ENCODE measurements around the gene POLD1.
A peak's percentile ranks its signal among the peaks of the same experiment; 100 is the strongest.

Gene POLD1

GRCh38 chr19:50425581-50425980 lies 41.4 kb downstream of the POLD1 start:
- FAIRE-seq (no peak), DNase-seq (ENCODE audit: insufficient read length) (no peak)
- TF ChIP-seq POLR2AphosphoS5 (IDR thresholded peaks at IDR 0.05; ENCODE audit: low read depth, low read length) (no peak), POLR2A (IDR thresholded peaks at IDR 0.05; ENCODE audit: low read depth, low read length) (no peak), TAF1 (IDR thresholded peaks at IDR 0.05; ENCODE audit: borderline replicate concordance, low read depth, low read length) (no peak)

GRCh38 chr19:50427318-50427925 lies 43.3 kb downstream of the POLD1 start:
- no peak for FAIRE-seq
- no peak for DNase-seq (ENCODE audit: insufficient read length)
- TF ChIP-seq TAF1 (IDR thresholded peaks at IDR 0.05; ENCODE audit: borderline replicate concordance, low read depth, low read length) (no peak), POLR2AphosphoS5 (IDR thresholded peaks at IDR 0.05; ENCODE audit: low read depth, low read length) (no peak), POLR2A (IDR thresholded peaks at IDR 0.05; ENCODE audit: low read depth, low read length) (no peak)

DNA sequence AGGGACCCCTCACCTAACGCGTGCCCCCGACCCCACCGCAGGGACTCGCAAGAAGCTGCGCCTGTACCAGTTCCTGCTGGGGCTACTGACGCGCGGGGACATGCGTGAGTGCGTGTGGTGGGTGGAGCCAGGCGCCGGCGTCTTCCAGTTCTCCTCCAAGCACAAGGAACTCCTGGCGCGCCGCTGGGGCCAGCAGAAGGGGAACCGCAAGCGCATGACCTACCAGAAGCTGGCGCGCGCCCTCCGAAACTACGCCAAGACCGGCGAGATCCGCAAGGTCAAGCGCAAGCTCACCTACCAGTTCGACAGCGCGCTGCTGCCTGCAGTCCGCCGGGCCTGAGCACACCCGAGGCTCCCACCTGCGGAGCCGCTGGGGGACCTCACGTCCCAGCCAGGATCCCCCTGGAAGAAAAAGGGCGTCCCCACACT lies 43.9 kb downstream of the POLD1 start:
- DNase-seq (ENCODE audit: insufficient read length): no peak
- FAIRE-seq: no peak
- TF ChIP-seq POLR2A (IDR thresholded peaks at IDR 0.05; ENCODE audit: low read depth, low read length) (no peak), TAF1 (IDR thresholded peaks at IDR 0.05; ENCODE audit: borderline replicate concordance, low read depth, low read length) (no peak), POLR2AphosphoS5 (IDR thresholded peaks at IDR 0.05; ENCODE audit: low read depth, low read length) (no peak)

DNA sequence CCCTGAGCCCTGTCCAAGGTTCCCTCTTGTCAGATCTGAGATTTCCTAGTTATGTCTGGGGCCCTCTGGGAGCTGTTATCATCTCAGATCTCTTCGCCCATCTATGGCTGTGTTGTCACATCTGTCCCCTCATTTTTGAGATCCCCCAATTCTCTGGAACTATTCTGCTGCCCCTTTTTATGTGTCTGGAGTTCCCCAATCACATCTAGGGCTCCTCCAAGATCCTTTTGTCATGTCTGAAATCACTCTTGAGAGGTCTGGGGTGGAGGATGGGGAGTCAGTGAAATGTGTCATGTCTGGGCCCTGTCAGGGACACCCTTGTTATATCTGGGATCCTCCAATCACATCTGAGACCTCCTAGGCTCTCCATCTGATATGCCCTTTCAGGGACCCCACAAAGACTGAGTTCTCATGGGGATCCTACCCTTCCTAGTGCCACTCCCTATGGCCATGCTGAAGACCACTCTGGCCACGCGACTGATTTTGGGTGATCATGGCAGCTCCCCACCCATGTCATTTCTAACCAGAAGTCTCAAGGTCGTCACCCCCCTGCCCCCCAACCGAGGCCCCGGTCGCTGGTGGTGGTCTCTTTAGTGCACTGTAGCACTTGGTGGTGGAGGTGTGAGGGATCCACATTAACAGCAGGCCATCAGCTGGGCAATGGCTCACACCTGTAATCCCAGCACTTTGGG lies 44.8 kb downstream of the POLD1 start:
- DNase-seq (ENCODE audit: insufficient read length) (no peak), FAIRE-seq (no peak)
- TF ChIP-seq TAF1 (IDR thresholded peaks at IDR 0.05; ENCODE audit: borderline replicate concordance, low read depth, low read length) (no peak), POLR2A (IDR thresholded peaks at IDR 0.05; ENCODE audit: low read depth, low read length) (no peak), POLR2AphosphoS5 (IDR thresholded peaks at IDR 0.05; ENCODE audit: low read depth, low read length) (no peak)

DNA sequence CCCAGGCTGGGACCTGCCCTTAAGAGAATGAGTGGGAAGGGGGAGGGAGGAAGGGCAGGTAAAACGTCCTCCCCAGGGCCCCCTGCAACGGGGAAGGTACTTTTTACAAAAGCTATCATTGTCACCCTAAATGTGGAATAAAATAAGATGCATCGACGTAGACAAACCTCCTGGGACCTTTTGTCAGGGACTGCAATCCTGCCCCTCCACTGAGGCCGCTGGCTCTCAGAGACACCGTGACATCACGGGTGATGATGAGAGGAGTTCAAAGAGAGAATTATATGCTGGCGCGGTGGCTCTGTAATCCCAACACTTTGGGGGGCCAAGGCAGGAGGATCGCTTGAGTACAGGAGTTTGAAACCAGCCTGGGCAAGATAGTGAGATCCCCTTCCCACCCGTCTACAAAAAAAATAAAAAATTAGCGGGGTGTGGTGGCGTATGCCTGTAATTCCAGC lies 46.8 kb downstream of the POLD1 start:
- DNase-seq (ENCODE audit: insufficient read length): no peak
- FAIRE-seq: peak; percentile 54
- TF ChIP-seq POLR2AphosphoS5 (IDR thresholded peaks at IDR 0.05; ENCODE audit: low read depth, low read length): no peak

- peak; percentile 99 for FAIRE-seq
- TF ChIP-seq TAF1 (IDR thresholded peaks at IDR 0.05; ENCODE audit: borderline replicate concordance, low read depth, low read length): peak; percentile 55; the same call in 1 of the 2 replicates
- peak; percentile 37; the same call in 1 of the 2 replicates for TF ChIP-seq POLR2AphosphoS5 (IDR thresholded peaks at IDR 0.05; ENCODE audit: low read depth, low read length)
- TF ChIP-seq POLR2A (IDR thresholded peaks at IDR 0.05; ENCODE audit: low read depth, low read length): no peak; the same call in none of the 2 replicates
- DNase-seq (ENCODE audit: insufficient read length): peak; percentile 82
Measured at GRCh38 chr19:50431343-50432220, 47.4 kb downstream of the POLD1 start.

DNA sequence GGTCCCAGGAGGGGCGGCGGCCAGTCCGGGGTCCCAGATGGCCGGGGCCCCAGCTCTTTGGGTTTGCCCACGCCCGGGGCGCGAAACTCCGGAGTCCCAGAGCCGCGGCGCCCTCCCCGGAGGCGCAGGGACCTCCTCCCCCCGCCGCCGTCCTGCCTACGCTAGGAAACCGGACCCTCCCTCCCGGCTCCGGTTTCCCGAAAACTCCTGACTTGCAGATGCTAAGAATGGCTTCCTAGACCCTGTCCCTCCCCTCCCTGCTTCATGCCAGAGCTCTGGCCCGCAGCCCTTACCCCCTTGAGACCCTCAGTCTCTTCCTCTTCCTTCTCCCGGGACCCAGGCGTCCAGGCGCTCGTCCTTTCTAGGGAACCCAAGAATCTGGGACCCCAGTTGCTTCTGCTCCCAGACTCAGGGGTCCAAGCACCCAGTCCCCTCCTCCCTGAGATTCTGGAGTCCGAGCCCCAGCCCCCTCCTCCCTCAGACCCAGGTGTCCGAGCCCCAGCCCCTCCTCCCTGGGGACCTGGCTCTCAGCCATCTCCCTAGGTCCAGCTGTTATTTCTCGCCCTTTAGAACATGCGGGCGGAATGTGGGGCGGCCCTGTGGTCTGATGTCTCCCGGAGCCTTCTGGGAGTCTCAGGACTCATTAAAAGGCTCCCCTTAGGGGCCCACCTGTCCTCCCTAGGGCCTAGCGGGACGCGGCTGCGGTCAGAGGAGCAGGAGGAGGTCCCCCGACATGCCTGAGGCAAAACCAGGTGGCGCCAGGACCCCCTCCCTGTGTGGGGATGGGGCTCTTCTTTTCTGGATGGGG lies 48.3 kb downstream of the POLD1 start, which contains the start of gene MYBPC2:
MYBPC2 (plus strand) TSS at position 672 of the 808 bp plus-strand sequence; CDS start at position 734, 62 bp downstream.
- FAIRE-seq (no peak), DNase-seq (ENCODE audit: insufficient read length) (no peak)
- TF ChIP-seq TAF1 (IDR thresholded peaks at IDR 0.05; ENCODE audit: borderline replicate concordance, low read depth, low read length): no peak
- no peak; the same call in 1 of the 2 replicates for TF ChIP-seq POLR2A (IDR thresholded peaks at IDR 0.05; ENCODE audit: low read depth, low read length)
- TF ChIP-seq POLR2AphosphoS5 (IDR thresholded peaks at IDR 0.05; ENCODE audit: low read depth, low read length): no peak

DNA sequence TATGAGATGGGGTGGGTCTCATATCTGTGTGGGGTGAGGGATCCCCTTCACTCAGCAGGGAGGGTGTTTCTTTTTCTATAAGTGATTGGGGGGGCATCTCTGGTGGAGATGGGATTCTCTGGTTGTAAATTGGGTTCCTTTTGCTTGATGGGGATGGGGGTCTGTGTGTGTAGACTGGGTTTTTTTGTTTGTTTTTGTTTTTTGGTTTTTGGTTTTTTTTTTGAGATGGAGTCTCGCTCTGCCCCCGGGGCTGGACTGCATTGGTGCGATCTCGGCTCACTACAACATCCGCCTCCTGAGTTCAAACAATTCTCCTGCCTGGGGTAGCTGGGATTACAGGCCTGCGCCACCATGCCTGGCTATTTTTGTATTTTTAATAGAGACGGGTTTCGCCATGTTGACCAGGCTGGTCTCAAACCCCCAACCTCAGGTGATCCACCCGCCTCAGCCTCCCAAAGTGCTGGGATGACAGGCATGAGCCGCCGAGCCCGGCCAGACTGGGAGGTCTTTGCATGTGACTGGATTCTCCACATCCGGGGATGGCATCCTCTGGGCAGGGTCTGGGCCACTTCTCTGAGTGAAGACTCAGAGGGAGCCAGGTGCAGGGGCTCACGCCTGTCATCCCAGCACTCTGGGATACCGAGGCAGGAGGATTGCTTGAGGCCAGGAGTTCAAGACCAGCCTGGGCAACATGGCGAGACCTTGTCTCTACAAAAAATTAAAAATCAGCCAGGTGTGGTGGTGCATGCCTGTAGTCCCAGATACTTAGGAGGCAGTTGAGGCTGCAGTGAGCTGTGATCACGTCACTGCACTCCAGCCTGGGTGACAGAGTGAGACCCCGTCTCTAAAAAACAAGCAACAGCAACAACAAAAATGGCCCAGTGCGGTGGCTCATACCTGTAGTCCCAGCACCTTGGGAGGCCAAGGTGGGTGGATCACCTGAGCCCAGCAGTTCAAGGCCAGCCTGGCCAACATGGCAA lies 49.3 kb downstream of the POLD1 start:
- FAIRE-seq (no peak), DNase-seq (ENCODE audit: insufficient read length) (no peak)
- TF ChIP-seq POLR2A (IDR thresholded peaks at IDR 0.05; ENCODE audit: low read depth, low read length): no peak
- no peak for TF ChIP-seq TAF1 (IDR thresholded peaks at IDR 0.05; ENCODE audit: borderline replicate concordance, low read depth, low read length)
- TF ChIP-seq POLR2AphosphoS5 (IDR thresholded peaks at IDR 0.05; ENCODE audit: low read depth, low read length): no peak

DNA sequence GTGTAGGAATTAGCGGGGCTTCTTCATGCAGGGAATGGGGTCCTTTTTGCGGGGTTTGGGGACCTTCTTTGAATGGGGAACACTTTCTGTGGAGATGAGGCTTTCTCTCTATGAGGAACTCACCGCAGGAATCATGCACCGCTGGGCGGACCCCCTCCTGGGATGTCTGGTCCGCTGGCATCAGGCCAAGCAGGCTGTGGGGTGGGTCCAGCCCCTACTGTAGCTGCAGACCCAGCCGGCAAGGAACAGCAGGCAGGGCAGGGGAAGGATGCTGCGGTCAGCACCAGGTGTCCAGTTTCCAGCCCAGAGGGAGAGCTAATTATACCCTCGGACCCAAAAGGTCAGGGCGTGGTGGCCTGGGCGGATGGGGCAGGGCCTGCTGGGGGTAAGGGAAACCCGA lies 50.4 kb downstream of the POLD1 start:
- no peak for TF ChIP-seq POLR2A (IDR thresholded peaks at IDR 0.05; ENCODE audit: low read depth, low read length)
- FAIRE-seq (no peak), DNase-seq (ENCODE audit: insufficient read length) (no peak)

GRCh38 chr19:50435221-50435620 lies 51.1 kb downstream of the POLD1 start:
- no peak for FAIRE-seq
- TF ChIP-seq POLR2AphosphoS5 (IDR thresholded peaks at IDR 0.05; ENCODE audit: low read depth, low read length): no peak
- TF ChIP-seq TAF1 (IDR thresholded peaks at IDR 0.05; ENCODE audit: borderline replicate concordance, low read depth, low read length): no peak
- DNase-seq (ENCODE audit: insufficient read length): no peak

Data from GM12892 (cell line).